GM18511 (cell line): ENCODE results near the gene LPO.

Experiments used
- ATAC-seq: cut with Tn5 transposase; IDR thresholded peaks from one replicate; pipeline ENCODE4 v1.9.1; 2021; ENCODE audit warnings: mild to moderate bottlenecking, moderate library complexity; ENCODE audit not compliant: unreplicated experiment

LPO gene

DNA sequence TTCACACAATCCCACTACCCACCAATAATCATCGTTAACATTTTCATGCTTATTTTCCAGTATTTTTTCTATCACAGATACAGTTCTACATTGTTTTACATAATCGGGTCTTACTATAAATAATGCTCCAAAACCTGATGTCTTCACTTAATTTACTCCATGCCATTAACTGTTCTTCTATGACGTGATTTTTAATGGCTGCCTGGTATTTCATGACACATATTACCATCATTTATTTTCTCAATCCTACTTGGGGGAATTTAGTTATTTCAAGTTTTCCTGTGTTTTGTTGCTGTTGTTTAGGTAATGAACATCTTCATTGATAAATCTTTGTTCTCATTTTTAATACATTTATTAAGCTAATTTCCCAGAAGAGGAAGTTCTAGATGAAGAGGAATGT lies 14.7 kb downstream of the LPO start:
- ATAC-seq = no peak

GRCh38 chr17:58254803-58255202 lies 16.4 kb downstream of the LPO start:
- no peak for ATAC-seq

GRCh38 chr17:58262149-58262548 lies 23.8 kb downstream of the LPO start:
- ATAC-seq = no peak

GRCh38 chr17:58263773-58264172 lies 25.4 kb downstream of the LPO start:
- ATAC-seq = no peak

DNA sequence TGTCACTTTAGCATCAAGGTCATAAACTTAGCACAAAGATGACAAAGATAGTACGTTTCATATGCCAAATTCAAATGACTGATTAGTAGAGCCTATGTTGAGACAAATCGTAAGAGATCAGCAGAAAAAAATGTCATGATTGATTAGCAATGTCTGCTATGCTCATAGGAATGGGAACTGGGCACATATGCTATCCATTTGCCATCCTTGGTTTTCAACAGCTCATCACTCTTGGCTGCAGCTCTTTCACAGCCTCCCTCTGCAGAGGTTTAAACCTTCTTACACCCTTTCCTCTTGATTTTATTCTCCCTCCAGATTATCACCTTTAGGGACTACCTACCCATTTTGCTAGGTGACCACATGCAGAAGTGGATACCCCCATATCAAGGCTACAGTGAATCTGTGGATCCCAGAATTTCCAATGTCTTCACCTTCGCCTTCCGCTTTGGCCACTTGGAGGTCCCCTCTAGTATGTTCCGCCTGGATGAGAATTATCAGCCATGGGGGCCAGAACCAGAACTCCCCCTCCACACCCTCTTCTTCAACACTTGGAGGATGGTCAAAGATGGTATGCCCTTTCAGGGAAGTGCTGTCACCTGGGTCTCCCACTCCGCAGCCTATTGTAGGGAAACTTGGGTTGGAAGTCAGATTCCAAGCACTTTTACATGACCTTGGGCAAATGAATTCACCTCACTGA lies 26.2 kb downstream of the LPO start:
- no peak for ATAC-seq

DNA sequence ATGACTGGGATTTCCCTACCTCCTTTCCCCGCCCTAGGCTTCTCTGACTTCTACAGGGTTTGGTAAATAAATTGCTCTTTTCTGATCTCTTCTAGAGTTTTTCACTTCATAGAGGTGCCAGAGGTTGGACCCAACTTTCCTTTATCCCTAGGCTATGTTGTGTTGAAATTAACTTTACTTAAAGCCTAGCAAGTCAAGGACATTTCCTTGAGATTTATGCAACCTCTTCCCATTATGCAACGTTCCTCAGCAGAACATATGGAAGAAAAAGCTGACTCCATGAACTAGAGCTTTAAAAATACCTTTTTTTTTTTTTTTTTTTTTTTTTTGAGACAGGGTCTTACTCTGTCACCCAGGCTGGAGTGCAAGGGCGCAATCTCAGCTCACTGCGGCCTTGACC lies 26.9 kb downstream of the LPO start:
- ATAC-seq = no peak

- ATAC-seq = no peak
These were observed 27.8 kb downstream of the LPO start for GRCh38 chr17:58265902-58266875.

- no peak for ATAC-seq
These were observed 29.3 kb downstream of the LPO start for GRCh38 chr17:58267347-58268324.

DNA sequence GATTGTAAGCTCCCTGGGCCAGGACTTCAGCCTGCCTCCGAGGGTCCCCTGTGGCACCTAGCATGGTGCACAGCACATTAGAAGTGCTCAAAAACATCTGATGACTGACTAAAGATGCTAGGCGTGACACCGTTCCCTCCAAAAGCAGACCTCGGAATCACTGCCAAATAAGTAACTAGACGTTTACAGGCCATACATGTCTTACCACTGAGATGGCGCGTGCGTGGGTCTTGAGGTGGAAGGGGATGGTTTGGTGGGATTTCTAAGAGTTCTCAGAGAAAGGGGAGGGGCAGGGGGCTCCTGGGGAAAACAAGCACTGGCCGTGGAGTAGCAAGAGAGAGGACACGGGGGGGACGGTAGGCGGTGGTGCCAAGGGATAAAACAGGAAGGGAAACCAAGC lies 29.9 kb downstream of the LPO start:
- no peak for ATAC-seq

DNA sequence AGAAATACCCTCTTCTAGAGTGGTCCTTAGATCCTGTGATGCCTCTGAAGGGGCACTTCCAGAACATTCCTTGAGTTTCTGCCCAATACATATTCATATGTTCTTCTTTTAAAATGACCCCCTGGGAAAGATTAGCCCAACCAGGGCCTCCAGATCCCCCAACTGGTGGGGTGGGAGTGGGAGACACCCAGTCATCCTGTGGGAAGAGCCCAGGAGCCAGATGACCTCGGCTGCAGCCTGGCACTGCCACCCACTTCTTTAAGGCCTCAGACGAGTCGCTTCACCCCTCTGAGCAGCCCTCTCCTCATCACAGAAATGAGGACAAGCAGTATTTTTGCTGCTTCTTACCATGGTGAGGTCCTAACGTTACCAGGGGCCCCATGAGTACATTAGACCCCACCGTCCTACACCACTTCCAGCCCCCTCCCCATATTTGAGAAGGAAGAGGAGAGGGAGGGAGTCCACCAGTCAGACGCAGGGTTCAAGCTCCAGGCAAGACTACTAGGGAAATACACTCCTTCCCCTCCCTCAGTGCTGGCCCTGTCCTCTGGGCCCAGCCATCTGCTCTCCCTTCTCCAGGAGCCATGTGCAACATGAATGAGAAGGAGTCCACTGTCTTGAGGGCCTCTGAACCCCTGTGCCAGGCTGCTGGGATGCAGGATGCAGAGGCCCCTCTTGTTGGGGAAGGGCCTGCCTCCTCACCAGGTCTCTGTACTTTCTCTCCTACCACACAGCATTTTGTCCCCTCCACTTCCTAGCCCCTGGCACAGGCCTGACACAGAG lies 30.6 kb downstream of the LPO start:
- ATAC-seq = no peak

GRCh38 chr17:58269557-58270291 lies 31.3 kb downstream of the LPO start:
- ATAC-seq = no peak

DNA sequence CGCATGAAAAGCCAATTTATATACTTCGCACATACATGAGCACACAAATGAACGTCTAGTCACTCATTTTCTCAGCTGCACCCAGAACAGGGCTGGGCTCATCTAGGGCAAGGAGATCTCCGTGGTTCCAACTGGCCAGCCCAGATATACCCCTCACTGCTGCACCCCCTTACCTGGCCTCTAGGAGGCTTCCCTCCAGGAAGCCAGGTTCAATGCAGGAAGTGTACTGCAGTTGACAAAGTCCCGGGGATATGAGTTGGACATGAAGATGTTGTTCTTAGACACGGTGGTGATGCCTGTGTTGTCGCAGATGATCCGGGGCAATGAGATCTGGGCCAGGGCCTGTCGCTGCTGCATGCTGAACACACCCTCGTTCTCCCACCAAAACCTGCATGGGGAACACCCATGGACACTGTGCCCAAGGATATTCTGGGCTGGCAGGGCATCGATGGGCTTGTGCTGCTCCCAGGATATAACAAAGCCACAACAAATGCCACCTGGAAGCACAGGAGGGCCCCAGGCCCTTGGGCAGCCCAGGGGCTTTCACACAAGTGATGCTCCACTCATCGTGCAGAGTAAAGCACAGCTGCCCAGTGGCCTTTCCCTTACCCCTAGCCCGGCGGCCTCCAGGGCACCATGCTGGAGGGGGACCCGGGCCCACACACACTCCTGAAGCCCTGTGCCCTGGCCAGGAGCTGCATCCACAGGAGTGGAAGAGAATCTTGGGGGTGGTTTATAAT lies 32.3 kb downstream of the LPO start:
- no peak for ATAC-seq

GRCh38 chr17:58271216-58271931 lies 33.0 kb downstream of the LPO start:
- no peak for ATAC-seq

- no peak for ATAC-seq
These were observed 34.2 kb downstream of the LPO start for GRCh38 chr17:58272367-58273280.

DNA sequence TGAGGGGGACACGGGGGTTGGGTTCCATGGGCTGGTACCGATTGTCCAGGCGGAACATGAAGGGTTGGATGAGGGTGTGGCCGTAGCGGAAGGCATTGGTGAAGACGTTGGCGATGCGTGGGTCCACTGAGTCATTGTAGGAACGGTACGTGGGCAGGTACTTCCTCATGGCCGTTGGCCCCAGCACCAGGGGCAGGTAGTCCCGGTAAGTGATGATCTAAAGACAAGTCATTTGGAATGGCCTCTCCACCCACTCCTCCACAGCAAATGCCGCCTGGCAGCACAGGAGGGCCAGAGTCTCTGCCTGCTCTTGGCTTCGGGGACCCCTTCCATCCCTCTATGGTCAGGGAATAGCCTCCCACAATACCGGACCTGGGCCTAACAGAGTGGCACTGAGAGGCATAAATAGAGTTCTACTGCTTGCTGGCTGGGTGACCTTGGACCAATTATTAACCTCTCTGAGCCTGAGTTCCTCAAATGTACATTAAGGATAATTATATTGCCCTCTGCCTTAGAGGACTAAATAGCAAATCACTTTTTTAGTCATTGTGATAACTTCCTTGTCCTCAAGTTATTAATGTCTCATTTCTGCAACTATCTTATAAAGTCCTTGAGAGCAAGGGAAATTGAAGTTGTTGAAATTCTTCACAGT lies 35.2 kb downstream of the LPO start:
- no peak for ATAC-seq

- ATAC-seq = no peak
These were observed 37.0 kb downstream of the LPO start for GRCh38 chr17:58275417-58275816.

- ATAC-seq = no peak
These were observed 38.0 kb downstream of the LPO start for GRCh38 chr17:58276423-58276822.
